Parathyroid adenoma (tissue), 2 donors: ENCODE results near the gene ARHGEF11.

Source experiments
- H2AFZ ChIP-seq: fragments of 300-600 bp; sonication (generic); one replicate; pipeline ENCODE4 v1.7.0; 2017; ENCODE audit warnings: antibody characterized with exemption, mild to moderate bottlenecking
- H3K27ac ChIP-seq: fragments of 300-600 bp; sonication (generic); one replicate; pipeline ENCODE4 v1.7.0; 2017
- H3K27me3 ChIP-seq: fragments of 300-600 bp; sonication (generic); one replicate; pipeline ENCODE4 v1.7.0; 2017; ENCODE audit warnings: low read length; ENCODE audit not compliant: control insufficient read depth, insufficient read depth
- H3K36me3 ChIP-seq: fragments of 300-600 bp; sonication (generic); one replicate; pipeline ENCODE4 v1.7.0; 2017; ENCODE audit warnings: low read length; ENCODE audit not compliant: control insufficient read depth, insufficient read depth
- H3K4me1 ChIP-seq: fragments of 300-600 bp; sonication (generic); one replicate; pipeline ENCODE4 v1.7.0; 2017; ENCODE audit warnings: control low read depth
- H3K4me2 ChIP-seq: fragments of 300-600 bp; sonication (generic); one replicate; pipeline ENCODE4 v1.7.0; 2017; ENCODE audit warnings: low read length
- H3K4me3 ChIP-seq: fragments of 300-600 bp; sonication (generic); one replicate; pipeline ENCODE4 v1.7.0; 2017; ENCODE audit warnings: low read depth, low read length
- H3K79me2 ChIP-seq: fragments of 300-600 bp; sonication (generic); one replicate; pipeline ENCODE4 v1.7.0; 2017; ENCODE audit warnings: control low read depth
- H3K9ac ChIP-seq: fragments of 300-600 bp; sonication (generic); one replicate; pipeline ENCODE4 v1.7.0; 2017; ENCODE audit warnings: mild to moderate bottlenecking
- H3K9me3 ChIP-seq: fragments of 300-600 bp; sonication (generic); one replicate; pipeline ENCODE4 v1.7.0; 2017; ENCODE audit warnings: low read length; ENCODE audit not compliant: control insufficient read depth
- CTCF ChIP-seq: fragments of 300-600 bp; sonication (generic); IDR thresholded peaks from one replicate; pipeline ENCODE4 v1.7.0; 2017; ENCODE audit warnings: antibody characterized with exemption, mild to moderate bottlenecking
- donor health status: primary hyperparathyroidism.

ARHGEF11 gene

DNA sequence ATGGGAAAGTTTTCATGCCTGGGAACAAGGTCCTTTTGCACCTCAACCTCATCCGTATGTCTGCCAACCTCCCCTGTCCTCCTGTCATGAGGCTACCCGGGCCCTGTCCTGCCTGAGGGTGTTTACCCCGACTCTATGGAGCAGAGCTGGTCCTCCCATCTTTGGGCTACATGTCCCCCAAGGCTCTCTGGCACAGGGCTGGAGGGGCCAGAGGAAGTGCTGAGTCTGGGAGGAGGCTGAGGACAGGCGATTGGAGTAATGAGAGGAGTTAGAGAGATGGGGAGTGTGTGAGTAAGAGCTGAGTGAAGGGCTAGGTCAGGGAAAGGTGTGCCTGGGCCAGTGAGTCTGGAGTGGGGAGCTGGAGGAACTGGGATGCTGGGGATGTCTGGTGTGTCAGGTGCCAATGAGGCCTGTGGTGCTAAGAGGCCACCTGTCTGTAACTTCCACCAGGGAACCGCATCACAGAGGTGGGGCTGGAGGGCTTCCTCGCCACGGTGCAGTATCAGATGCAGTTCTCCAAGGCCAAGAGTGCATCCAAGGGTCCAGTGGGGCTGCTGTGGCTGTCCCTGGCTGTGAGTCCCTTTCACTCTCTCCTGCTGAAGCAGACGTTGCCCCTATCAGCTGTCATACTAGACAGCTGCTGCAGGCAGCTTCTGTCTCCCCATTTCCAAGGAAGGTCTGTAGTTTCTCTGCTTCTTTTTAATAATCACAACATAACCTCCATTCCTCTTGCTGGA is 113.4 kb downstream of the ARHGEF11 start:
- H3K36me3 ChIP-seq, result no peaks in the 10 kb centered on the region
- H3K9me3 ChIP-seq, result no peaks in the 10 kb centered on the region
- H3K4me2 ChIP-seq, result no peak overlapping the region
- H3K27me3 ChIP-seq, result no peaks in the 10 kb centered on the region
- H3K9ac ChIP-seq, result no peak overlapping the region
- no peak overlapping the region for H2AFZ ChIP-seq
- H3K79me2 ChIP-seq, result no peaks in the 10 kb centered on the region
- no peak overlapping the region for H3K4me3 ChIP-seq
- TF ChIP-seq CTCF, result no peak
- no peaks in the 10 kb centered on the region for H3K4me1 ChIP-seq
- no peak overlapping the region for H3K27ac ChIP-seq

- H3K36me3 ChIP-seq, result no peaks in the 10 kb centered on the region
- H3K27me3 ChIP-seq, result no peaks in the 10 kb centered on the region
- H3K9ac ChIP-seq, result no peak overlapping the region
- no peak for TF ChIP-seq CTCF
- no peak overlapping the region for H2AFZ ChIP-seq
- no peaks in the 10 kb centered on the region for H3K79me2 ChIP-seq
- no peak overlapping the region for H3K4me2 ChIP-seq
- H3K4me1 ChIP-seq, result no peaks in the 10 kb centered on the region
- no peaks in the 10 kb centered on the region for H3K9me3 ChIP-seq
- H3K27ac ChIP-seq, result no peak overlapping the region
- H3K4me3 ChIP-seq, result no peak overlapping the region
Measured at GRCh38 chr1:156931211-156931952, 114.2 kb downstream of the ARHGEF11 start.

- no peak overlapping the region for H3K9ac ChIP-seq
Measured at GRCh38 chr1:156930483-156930882, 115.1 kb downstream of the ARHGEF11 start.

GRCh38 chr1:156929596-156930238 is 115.8 kb downstream of the ARHGEF11 start:
- no peak overlapping the region for H3K4me2 ChIP-seq
- no peak overlapping the region for H3K9ac ChIP-seq
- H2AFZ ChIP-seq, result no peak overlapping the region
- no peaks in the 10 kb centered on the region for H3K27me3 ChIP-seq
- H3K36me3 ChIP-seq, result no peaks in the 10 kb centered on the region
- no peaks in the 10 kb centered on the region for H3K79me2 ChIP-seq
- H3K9me3 ChIP-seq, result no peaks in the 10 kb centered on the region
- no peaks in the 10 kb centered on the region for H3K4me1 ChIP-seq
- TF ChIP-seq CTCF, result no peak
- H3K27ac ChIP-seq, result no peak overlapping the region
- no peak overlapping the region for H3K4me3 ChIP-seq

More at GRCh38 chr1:156930483-156930882, 115.1 kb downstream of the ARHGEF11 start:
- TF ChIP-seq CTCF, result no peak
- Histone ChIP-seq H3K4me3 (no peak overlapping the region), H3K27ac (no peak overlapping the region), H2AFZ (no peak overlapping the region), H3K27me3 (no peaks in the 10 kb centered on the region), H3K4me2 (no peak overlapping the region), H3K36me3 (no peaks in the 10 kb centered on the region), H3K9me3 (no peaks in the 10 kb centered on the region), H3K79me2 (no peaks in the 10 kb centered on the region), H3K4me1 (no peaks in the 10 kb centered on the region)
